GM19193 (cell line): ENCODE data around the gene CAMTA1.

ENCODE experiments used
- POLR2A ChIP-seq: IDR thresholded peaks from 4 replicates; pipeline ENCODE4 v1.6.1; 2011; ENCODE audit not compliant: insufficient read depth, insufficient read length; ENCODE audit errors: extremely low read depth

Gene CAMTA1

DNA sequence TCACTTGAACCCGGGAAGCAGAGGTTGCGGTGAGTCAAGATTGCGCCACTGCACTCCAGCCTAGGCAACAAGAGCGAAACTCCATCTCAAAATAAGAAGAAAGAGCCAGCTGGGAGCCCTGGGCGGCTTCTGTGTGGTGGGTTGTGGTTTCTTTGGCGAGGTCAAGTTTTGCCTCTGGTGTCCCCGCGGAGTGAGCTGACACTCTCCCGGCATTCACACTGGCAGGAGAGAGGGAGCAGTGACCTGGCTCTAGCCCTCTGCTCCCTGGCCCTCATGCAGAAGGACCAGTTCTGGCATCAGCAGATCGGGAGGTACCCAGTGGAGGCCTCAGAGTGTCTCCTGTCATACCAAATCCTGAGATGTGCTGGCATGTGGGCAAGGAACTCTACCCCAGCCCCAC is 904.8 kb downstream of the CAMTA1 start:
- no peak for TF ChIP-seq POLR2A

DNA sequence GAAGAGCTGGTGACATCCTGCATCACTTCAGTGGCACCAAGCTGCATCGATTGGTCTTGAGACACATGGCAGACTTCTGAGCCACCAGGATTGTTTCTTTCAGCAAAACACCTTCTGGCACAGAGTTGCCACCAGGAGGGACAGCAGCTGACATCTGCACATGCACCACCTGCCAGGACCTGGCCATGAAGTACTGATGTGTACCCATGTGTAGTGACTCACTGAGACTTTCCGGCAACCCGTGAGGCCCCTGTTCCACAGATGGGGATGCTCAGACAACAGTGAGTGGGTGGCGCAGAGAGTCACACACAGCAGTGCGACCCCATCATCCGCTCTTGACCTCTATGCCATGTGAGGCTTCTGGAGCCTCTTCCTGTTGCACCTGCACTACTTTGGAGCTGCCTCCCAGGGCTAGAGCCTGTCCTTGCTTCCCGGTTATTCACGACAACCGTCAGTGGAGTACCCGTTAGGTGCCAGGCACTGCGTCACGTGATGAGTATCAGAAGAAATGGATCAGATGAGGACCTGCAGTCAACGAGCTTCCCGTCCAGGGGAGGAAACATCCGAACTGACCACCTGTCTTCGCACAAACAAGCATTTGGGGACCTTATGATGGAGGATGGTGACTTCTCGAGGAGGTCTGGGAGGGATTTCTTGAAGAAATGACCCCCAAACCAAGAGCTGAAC is 905.4 kb downstream of the CAMTA1 start:
- no peak for TF ChIP-seq POLR2A

DNA sequence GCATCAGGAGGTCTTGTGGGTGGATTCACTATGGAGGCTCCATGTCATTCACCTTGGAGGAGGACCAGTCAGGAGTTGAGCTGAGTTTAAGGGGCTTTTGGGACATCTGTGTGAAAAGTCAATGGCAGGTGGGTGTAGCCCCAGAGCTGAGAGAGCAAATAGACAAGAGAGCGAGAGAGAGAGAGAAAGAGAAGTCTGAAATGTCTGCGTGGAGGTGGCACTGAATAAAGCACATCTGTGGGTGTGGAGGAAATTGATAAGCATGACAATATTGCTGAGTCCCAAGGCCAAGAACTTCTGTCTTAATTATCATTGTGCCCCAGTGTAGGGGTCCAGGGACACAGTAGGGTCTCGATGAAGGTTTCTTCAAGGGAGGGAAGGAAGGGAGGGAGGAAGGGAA is 906.3 kb downstream of the CAMTA1 start:
- no peak for TF ChIP-seq POLR2A

DNA sequence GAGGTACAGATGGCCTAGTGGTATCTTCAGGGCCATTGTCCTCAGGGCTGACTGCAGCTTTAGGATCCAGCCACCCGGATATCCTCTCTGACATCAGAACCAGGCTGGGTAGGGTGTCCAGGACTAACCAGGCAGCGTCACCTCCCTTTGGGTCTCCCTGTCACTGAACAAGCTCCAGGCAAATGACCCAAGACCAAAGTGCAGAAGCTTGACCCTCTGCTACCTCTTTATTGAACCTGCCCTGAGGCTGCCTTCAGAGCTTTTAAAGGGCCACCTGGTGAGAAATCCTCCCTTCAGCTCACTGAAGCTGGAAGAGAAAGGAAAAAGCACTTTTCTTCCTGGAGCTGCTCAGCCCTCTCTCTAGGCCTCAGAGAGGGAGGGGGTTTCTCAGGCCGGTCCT is 906.8 kb downstream of the CAMTA1 start:
- no peak for TF ChIP-seq POLR2A

DNA sequence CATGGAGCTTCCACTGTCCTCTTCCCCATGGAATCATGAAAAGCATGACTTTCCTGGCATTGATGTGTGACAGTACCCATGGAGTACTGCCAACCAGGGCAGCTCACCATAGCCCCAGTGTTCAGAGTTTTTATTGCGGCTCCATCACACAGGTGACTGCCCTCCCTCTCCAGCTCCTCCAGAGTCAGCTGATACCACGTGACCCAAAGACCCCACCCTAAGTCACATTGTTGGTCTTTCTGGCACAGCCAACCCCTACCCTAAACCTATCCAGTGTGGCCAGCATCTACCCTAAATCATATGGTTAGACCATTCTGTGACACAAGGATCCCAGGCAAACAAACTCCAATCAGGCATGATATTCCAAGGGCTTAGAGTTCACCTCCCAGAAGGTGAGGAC is 908.4 kb downstream of the CAMTA1 start:
- TF ChIP-seq POLR2A, result no peak

DNA sequence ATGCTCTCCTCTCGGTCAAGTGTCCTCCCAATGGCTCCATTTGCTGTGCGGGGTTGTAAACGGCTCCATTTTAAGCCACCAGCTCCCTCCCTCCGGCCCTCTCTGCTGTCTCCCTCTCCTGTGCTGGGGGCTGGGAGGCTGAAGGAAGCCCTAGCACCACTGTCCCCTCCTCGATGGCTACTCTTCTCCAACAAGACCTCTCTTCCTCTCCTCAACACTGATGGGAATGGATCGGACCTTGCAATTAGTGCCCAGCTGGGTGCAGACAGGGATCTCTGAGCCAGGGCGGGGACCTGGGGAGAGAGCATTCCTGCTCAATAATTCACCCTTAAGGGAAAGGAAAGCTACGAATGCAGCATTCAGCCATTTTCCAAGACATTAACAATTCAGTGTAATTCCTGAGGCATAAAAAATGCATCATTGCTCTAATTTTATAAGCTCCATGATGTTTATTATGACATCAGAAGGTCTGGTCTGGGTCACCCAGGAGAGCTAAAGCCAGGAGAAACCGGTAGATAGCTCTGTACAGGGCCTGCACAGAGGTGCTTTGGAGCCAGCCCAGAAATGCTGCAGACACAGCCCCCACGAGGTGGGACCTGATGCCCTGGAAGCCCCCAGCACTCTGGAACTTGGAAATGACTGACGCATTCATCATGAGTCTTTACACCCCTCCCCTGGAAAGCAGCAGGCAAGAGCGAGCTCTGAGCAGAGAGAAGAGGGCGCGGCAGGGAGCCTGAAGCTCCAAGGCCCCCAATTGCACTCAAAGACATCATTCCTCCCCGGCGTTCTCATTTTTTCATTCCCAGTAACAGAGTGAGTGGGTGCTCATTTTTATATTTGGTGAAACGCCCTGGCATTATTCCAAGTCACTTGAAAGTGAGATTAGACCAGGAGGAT is 909.6 kb downstream of the CAMTA1 start:
- TF ChIP-seq POLR2A, result no peak

DNA sequence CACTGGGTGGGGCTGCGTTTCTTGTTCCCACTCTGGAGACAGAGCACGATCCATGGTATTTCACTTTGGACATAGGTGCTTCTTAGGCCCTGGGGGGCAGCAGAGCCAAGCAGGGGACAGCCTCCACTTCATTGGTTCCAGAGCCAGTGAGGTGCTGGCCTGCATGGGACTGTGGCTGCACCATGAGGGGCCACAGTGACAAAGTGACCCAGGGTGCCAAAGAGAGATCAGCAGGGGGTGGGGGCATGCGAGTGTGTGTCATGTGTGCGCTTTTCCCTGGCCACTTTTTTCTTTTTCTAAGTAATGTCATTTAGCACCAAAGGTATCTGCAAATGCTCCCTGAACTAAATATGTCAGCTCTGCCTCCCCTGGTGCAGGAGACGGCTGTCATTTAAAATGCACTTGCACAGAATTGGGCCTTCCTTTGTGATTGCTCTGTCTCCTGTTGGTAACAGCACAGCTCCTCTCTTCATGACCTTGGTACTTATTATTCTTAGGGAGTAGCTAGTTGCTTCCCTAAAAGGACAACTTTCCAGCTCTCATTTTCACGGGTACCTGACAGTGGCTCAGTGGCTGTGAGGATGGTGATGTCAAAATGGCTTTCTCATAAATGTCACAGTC is 910.4 kb downstream of the CAMTA1 start:
- no peak for TF ChIP-seq POLR2A

DNA sequence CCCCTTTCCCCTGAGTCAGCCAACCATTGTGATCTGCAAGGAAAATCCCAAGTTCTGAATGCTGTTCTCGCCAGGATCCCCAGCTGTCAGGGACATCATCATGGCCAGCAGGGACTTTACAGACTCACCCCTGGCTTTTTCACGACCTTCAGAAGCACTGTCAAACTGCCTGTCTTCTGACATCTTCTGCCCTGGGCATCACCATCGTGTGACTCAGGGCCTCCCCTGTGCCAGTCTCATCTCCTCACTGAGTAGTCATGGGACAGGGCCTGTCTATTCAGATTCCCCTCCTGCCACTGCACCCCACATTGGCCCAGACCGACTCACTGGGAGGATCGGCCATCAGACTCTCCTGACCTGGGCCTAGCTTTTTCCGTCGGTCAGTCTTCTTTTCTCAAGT is 913.4 kb downstream of the CAMTA1 start:
- no peak for TF ChIP-seq POLR2A

DNA sequence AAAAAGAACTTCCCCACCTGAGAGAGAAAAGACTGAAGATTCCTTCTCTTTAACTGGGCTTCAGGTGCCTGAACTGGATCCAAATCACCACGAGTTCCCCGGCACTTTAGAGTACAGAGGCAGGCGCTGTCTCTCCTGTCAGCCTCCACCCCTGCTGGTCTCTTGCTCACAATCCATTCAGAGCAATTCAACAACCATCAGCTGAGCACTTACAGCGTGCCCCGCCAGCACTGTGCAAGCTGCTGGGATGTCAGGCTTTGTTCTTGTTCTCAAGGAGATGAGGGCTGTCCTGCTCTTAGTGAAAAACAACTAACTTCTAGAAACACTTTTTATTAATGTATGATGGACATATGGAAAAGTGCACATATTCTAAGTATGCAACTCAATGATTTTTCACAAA is 917.1 kb downstream of the CAMTA1 start:
- TF ChIP-seq POLR2A, result no peak

DNA sequence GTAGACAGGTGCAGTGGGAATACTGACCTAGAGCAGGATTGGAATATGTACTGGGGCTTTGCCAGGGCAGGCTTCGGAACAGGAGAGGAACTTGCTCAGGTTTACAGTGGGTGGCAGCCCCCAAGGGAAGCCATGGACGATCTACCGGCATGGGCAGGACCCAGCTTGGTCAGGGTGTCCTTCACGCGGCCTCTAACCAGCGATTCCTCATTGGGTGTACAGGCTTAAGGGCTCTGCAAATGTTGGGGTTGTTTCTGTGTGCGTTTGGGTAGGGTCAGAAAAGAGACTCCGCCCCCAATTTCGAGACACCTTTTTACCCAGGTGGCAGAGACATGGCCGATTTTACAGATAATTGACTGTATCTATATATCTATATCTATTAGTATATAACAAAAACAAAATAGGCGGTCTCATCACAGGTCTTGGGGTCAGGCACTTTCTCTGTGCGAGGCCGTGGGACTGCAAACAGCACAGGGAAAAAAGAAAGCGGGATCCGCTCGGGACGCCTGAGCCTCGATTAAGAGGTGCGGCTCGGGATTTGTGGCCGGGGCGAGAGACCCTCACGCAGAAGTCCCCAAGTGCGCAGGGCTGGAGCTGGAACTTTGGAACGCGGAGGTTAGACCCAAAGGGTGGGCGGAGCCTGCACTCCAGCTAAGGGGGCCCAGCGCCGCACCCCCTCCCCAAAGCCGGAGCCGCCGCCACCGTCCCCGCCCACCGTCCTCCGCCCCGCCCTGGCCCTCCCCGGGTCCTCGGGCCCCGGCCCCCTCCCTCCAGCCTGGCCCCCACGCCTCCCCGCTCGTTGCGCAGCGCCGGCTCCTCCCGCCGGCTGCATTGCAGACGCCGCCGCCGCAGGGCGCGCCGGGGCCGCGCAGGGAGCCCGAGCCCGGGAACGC is 918.3 kb downstream of the CAMTA1 start:
- no peak for TF ChIP-seq POLR2A

DNA sequence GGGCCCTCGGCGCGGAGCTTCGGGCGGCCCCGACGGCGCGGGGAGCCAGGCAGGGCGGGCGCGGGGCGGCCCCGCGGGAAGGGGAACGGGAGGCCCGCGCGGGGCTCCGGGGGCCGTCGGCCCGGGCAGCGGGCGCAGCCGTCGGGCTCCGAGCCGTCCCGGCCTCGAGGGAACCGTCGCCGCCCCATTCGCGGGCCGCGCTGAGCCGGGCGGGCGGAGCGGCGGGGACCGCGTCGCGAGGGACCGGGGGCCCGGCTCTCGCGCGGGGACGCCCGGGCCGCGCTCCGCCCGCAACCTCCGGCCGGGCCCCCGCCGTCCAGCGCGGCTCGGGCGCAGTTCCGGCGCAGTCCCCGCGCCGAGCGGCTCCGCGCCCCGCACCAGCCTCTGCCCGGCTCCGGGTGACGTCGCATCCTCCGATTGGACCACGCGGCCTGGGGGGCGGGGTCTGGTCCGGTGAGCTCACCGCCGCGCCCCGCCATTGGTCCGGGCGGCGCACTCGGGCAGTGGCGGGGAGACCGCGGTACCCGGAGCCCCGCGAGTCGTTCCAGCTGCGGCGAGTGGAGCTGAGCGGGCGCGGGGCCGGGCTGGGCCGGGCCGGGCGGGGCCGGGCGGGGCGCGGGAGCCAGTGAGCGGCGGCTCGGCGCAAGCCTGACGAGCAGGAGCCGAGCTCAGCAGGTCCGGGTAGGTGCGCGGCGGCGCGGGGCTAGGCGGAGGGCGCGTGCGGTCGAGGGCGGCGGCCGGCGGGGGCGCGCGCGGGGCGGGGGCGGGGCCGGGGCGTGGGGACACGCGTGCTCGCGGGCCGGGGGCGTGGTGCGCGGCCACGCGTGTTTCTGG is 919.2 kb downstream of the CAMTA1 start:
- no peak for TF ChIP-seq POLR2A

DNA sequence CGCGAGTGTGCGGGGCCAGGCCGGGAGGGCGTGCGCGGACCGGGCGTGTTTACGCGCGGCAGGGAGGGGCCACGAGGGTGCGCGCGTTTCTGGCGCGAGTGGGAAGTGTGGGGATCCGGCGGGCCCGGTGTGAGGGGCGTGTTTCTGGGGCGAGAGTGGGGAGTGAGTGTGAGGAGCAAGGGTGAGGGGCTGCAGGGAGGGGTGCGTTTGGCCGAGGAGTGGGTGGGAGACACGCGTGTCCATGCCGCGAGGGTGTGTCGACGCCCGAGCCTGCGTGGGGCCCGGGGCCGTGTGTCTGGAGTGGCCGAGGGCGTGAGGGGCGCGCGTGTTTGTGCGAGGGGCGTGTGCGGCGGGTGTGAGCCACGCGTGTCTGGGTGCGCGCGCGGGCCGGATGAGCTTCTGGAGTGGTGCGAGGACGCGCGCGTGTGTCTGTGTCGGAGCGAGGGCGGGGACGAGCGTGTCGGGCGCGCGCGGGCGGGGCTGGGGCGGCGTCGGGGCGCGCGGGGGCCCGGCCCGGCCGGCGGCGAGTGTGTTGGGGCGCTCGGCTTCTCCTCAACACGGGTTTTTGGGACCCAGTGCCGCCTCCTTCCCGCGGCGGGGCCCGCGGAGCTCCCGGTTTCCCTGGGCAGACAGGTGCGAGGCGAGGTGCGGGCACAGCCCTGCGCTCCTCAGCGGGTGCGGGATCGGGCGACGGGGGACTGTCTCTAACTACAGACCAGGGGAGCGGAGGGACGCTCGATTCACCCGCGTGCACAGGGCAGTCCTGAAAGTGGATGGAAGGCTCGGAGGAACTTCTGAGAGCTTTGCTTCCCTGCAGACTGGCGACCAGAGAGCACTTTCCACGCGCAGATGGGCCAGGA is 920.0 kb downstream of the CAMTA1 start:
- no peak for TF ChIP-seq POLR2A

DNA sequence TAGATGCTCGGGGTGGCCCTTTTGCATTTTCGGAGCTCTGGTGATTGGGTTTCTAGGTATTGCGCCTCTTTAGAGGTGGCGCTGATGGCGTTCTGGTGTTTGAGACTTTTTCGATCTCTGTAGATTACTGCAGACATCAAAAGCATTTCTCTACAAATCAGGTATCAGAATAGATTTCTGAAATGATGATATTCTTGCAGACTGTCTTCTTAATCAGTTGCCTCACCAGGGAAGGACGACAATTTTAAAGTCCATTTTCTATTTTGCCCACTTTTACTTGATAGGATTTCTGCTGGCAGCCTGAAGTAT is 920.6 kb downstream of the CAMTA1 start:
- TF ChIP-seq POLR2A, result no peak

DNA sequence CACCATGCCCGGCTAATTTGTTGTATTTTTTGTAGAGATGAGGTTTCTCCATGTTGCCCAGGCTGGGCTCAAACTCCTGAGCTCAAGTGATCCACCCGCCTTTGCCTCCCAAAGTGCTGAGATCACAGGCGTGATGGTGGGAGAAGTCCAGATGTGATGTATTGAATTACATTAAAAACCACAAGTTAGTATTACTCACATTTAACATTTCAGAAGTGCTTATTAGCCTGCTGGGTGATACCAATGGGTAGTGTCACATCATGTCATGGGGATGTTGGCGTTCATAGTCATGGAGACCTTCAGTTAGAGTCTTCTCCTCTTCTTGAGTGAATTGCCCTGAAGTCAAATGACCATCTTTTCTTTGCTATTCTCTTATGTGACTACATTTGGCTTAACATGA is 922.3 kb downstream of the CAMTA1 start:
- no peak for TF ChIP-seq POLR2A

DNA sequence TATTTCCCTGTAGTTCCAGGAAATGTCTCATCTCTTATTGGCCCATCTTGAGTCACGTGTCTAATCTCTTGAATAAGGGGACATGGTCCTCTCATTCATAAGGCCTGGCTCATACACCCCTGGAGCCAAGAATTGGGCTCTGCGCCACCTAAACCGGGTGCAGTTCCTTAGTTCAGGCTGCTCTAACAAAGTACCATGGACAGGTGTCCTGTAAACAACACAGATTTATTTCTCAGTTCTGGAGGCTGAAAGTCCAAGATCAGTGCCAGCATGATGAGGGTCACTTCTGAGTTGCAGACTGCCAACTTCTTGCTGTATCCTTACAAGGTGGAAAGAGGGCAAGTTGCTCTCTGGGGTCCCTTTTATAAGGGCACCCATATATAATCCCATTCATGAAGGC is 925.6 kb downstream of the CAMTA1 start:
- no peak for TF ChIP-seq POLR2A
